Measurements from ENCODE around the gene CYGB. TPM values are rescaled to one million over a fixed set of nuclear protein-coding genes. Genes with fewer than 3 reads are reported as not detected.

The CYGB gene
- total RNA-seq, 4 donors from 2014 or later, result 5.8 to 81.7 (median 11.1) TPM

- no peak for TF ChIP-seq POLR2A (IDR thresholded peaks at IDR 0.05)
- TF ChIP-seq CTCF (IDR thresholded peaks at IDR 0.05), result no peak
- Histone ChIP-seq H3K9me3 (no peaks in the 10 kb centered on the region), H3K36me3 (no peaks in the 10 kb centered on the region), H3K27ac (peak overlapping the region; percentile 80 to 89 (median 83)), H3K4me3 (peak overlapping the region in 1 of 4 donors; percentile 34), H3K27me3 (no peaks in the 10 kb centered on the region), H3K4me1 (peaks cover 3 to 56% (median 42%) of the 10 kb centered on the region in 4 donors)
- DNase-seq, result peak in 1 of 3 donors; percentile 62
These were observed 46.0 kb downstream of the CYGB start for GRCh38 chr17:76491271-76492122.

GRCh38 chr17:76490112-76490710 lies 47.3 kb downstream of the CYGB start:
- peak overlapping the region in 3 of 4 donors; percentile 12 to 89 (median 83) for H3K27ac ChIP-seq
- no peaks in the 10 kb centered on the region for H3K27me3 ChIP-seq
- TF ChIP-seq POLR2A (IDR thresholded peaks at IDR 0.05) (no peak), CTCF (IDR thresholded peaks at IDR 0.05) (no peak)
- peaks cover 3 to 51% (median 42%) of the 10 kb centered on the region in 4 donors for H3K4me1 ChIP-seq
- H3K9me3 ChIP-seq, result no peaks in the 10 kb centered on the region
- no peaks in the 10 kb centered on the region for H3K36me3 ChIP-seq
- H3K4me3 ChIP-seq, result no peak overlapping the region
- DNase-seq, result no peak

- no peaks in the 10 kb centered on the region for H3K9me3 ChIP-seq
- H3K36me3 ChIP-seq, result no peaks in the 10 kb centered on the region
- DNase-seq, result no peak
- H3K4me1 ChIP-seq, result peaks cover 3 to 35% (median 29%) of the 10 kb centered on the region in 4 donors
- TF ChIP-seq CTCF (IDR thresholded peaks at IDR 0.05) (no peak), POLR2A (IDR thresholded peaks at IDR 0.05) (no peak)
- H3K4me3 ChIP-seq, result no peak overlapping the region
- peak overlapping the region in 1 of 4 donors; percentile 2 for H3K27ac ChIP-seq
- no peaks in the 10 kb centered on the region for H3K27me3 ChIP-seq
These were observed 49.9 kb downstream of the CYGB start for GRCh38 chr17:76487451-76488192.

- no peak overlapping the region for H3K4me3 ChIP-seq
- DNase-seq, result peak in 1 of 3 donors; percentile 56
- H3K9me3 ChIP-seq, result no peaks in the 10 kb centered on the region
- TF ChIP-seq POLR2A (IDR thresholded peaks at IDR 0.05) (no peak), CTCF (IDR thresholded peaks at IDR 0.05) (no peak)
- H3K36me3 ChIP-seq, result no peaks in the 10 kb centered on the region
- H3K27me3 ChIP-seq, result no peaks in the 10 kb centered on the region
- peak overlapping the region in 3 of 4 donors; percentile 35 to 91 (median 55) for H3K27ac ChIP-seq
- H3K4me1 ChIP-seq, result peaks cover 3 to 15% (median 14%) of the 10 kb centered on the region in 4 donors
These were observed 51.9 kb downstream of the CYGB start for GRCh38 chr17:76485569-76485968.

- H3K36me3 ChIP-seq, result peaks cover 0 to under 1% (median 0%) of the 10 kb centered on the region in 3 donors
- peak overlapping the region in 2 of 4 donors; percentile 12 to 91 for H3K27ac ChIP-seq
- TF ChIP-seq POLR2A (IDR thresholded peaks at IDR 0.05) (no peak), CTCF (IDR thresholded peaks at IDR 0.05) (no peak)
- no peaks in the 10 kb centered on the region for H3K9me3 ChIP-seq
- H3K27me3 ChIP-seq, result no peaks in the 10 kb centered on the region
- DNase-seq, result no peak
- no peak overlapping the region for H3K4me3 ChIP-seq
- H3K4me1 ChIP-seq, result peaks cover 0 to 18% (median 3%) of the 10 kb centered on the region in 4 donors
These were observed 53.2 kb downstream of the CYGB start for GRCh38 chr17:76484228-76484725.
